Inflammatory macrophage (primary cell): ENCODE data around the gene ALDOA.

ENCODE experiments used
- DNase-seq, 2 donors: peaks; one replicate each; pipeline ENCODE4 v3.0.0-alpha.2; 2020 to 2022

Gene ALDOA

GRCh38 chr16:30116291-30117207, 51.0 kb downstream of the ALDOA start:
- no peak for DNase-seq

- DNase-seq: no peak
Measured at GRCh38 chr16:30117768-30118167, 52.2 kb downstream of the ALDOA start.

GRCh38 chr16:30119428-30119827, 53.9 kb downstream of the ALDOA start:
- DNase-seq: no peak
